H7 (cell line): ENCODE data around the gene GAK. TPM values are rescaled to one million over a fixed set of nuclear protein-coding genes. Genes with fewer than 3 reads are reported as not detected.

Source experiments
- DNase-seq: peaks from one replicate; pipeline ENCODE4 v3.0.0; 2012
- H3K27me3 ChIP-seq: 2 replicates; pipeline ENCODE4 v1.6.0; 2011; ENCODE audit warnings: mild to moderate bottlenecking, low read length; ENCODE audit not compliant: control insufficient read depth, insufficient read depth
- H3K36me3 ChIP-seq: replicated peaks from 2 replicates; pipeline ENCODE4 v1.5.1; 2011; ENCODE audit warnings: low read length; ENCODE audit not compliant: control insufficient read depth, insufficient read depth
- H3K4me3 ChIP-seq: 2 replicates; pipeline ENCODE4 v1.5.1; 2011; ENCODE audit warnings: low read depth, mild to moderate bottlenecking, control low read depth, low read length, moderate library complexity; ENCODE audit not compliant: insufficient read depth
- total RNA-seq: library from RNA; depleted of rRNA; stranded (reverse); fragments of >200 nt; shearing (Covaris generic); gene quantifications from 2 replicates; pipeline ENCODE4 v1.2.3, GENCODE V29; 2014

GAK gene
- total RNA-seq, 1 experiment from 2014 or later: 77.4 TPM

GRCh38 chr4:914531-914930 is 17.6 kb downstream of the GAK start:
- Histone ChIP-seq H3K4me3 (no peak overlapping the region), H3K27me3 (no peaks in the 10 kb centered on the region), H3K36me3 (no peaks in the 10 kb centered on the region; the same call in 1 of the 2 replicates)
- DNase-seq: no peak

- Histone ChIP-seq H3K36me3 (no peaks in the 10 kb centered on the region; the same call in 1 of the 2 replicates), H3K27me3 (no peaks in the 10 kb centered on the region), H3K4me3 (no peak overlapping the region)
- no peak for DNase-seq
Observed at GRCh38 chr4:913280-913618, 18.9 kb downstream of the GAK start.

- no peaks in the 10 kb centered on the region; the same call in 1 of the 2 replicates for H3K36me3 ChIP-seq
- peak; percentile 60 for DNase-seq
- no peaks in the 10 kb centered on the region for H3K27me3 ChIP-seq
- no peak overlapping the region for H3K4me3 ChIP-seq
Observed at GRCh38 chr4:912548-913279, 19.4 kb downstream of the GAK start.

- Histone ChIP-seq H3K4me3 (no peak overlapping the region), H3K27me3 (no peaks in the 10 kb centered on the region), H3K36me3 (no peaks in the 10 kb centered on the region; the same call in 1 of the 2 replicates)
- DNase-seq: peak; percentile 77
Observed at GRCh38 chr4:911871-912490, 20.1 kb downstream of the GAK start.

GRCh38 chr4:911221-911751 is 20.8 kb downstream of the GAK start:
- H3K27me3 ChIP-seq: no peaks in the 10 kb centered on the region
- no peak for DNase-seq
- no peak overlapping the region for H3K4me3 ChIP-seq
- no peaks in the 10 kb centered on the region; the same call in 1 of the 2 replicates for H3K36me3 ChIP-seq

- DNase-seq: peak; percentile 47
- Histone ChIP-seq H3K27me3 (no peaks in the 10 kb centered on the region), H3K4me3 (no peak overlapping the region), H3K36me3 (no peaks in the 10 kb centered on the region; the same call in 1 of the 2 replicates)
Observed at GRCh38 chr4:910366-911091, 21.6 kb downstream of the GAK start.

- Histone ChIP-seq H3K27me3 (no peaks in the 10 kb centered on the region), H3K4me3 (no peak overlapping the region), H3K36me3 (no peaks in the 10 kb centered on the region; the same call in 1 of the 2 replicates)
- no peak for DNase-seq
Observed at GRCh38 chr4:909821-910220, 22.3 kb downstream of the GAK start.

GRCh38 chr4:909131-909571 is 23.0 kb downstream of the GAK start:
- Histone ChIP-seq H3K4me3 (no peak overlapping the region), H3K36me3 (no peaks in the 10 kb centered on the region; the same call in 1 of the 2 replicates), H3K27me3 (no peaks in the 10 kb centered on the region)
- no peak for DNase-seq

GRCh38 chr4:907691-908425 is 24.3 kb downstream of the GAK start:
- Histone ChIP-seq H3K36me3 (no peaks in the 10 kb centered on the region; the same call in 1 of the 2 replicates), H3K4me3 (no peak overlapping the region), H3K27me3 (no peaks in the 10 kb centered on the region)
- DNase-seq: no peak

- Histone ChIP-seq H3K4me3 (no peak overlapping the region), H3K36me3 (no peaks in the 10 kb centered on the region; the same call in 1 of the 2 replicates), H3K27me3 (no peaks in the 10 kb centered on the region)
- no peak for DNase-seq
Observed at GRCh38 chr4:907103-907400, 25.1 kb downstream of the GAK start.

GRCh38 chr4:906339-907102 is 25.6 kb downstream of the GAK start:
- Histone ChIP-seq H3K27me3 (no peaks in the 10 kb centered on the region), H3K36me3 (no peaks in the 10 kb centered on the region; the same call in 1 of the 2 replicates), H3K4me3 (no peak overlapping the region)
- no peak for DNase-seq

GRCh38 chr4:905485-906338 is 26.4 kb downstream of the GAK start:
- Histone ChIP-seq H3K4me3 (no peak overlapping the region), H3K36me3 (no peaks in the 10 kb centered on the region; the same call in 1 of the 2 replicates), H3K27me3 (no peaks in the 10 kb centered on the region)
- no peak for DNase-seq
